ENCODE data around the gene RELT. TPM values are rescaled to one million over a fixed set of nuclear protein-coding genes. Genes with fewer than 3 reads are reported as not detected.

RELT gene
- total RNA-seq, 2 donors from 2014 or later = 6.5 to 14.2 TPM

DNA sequence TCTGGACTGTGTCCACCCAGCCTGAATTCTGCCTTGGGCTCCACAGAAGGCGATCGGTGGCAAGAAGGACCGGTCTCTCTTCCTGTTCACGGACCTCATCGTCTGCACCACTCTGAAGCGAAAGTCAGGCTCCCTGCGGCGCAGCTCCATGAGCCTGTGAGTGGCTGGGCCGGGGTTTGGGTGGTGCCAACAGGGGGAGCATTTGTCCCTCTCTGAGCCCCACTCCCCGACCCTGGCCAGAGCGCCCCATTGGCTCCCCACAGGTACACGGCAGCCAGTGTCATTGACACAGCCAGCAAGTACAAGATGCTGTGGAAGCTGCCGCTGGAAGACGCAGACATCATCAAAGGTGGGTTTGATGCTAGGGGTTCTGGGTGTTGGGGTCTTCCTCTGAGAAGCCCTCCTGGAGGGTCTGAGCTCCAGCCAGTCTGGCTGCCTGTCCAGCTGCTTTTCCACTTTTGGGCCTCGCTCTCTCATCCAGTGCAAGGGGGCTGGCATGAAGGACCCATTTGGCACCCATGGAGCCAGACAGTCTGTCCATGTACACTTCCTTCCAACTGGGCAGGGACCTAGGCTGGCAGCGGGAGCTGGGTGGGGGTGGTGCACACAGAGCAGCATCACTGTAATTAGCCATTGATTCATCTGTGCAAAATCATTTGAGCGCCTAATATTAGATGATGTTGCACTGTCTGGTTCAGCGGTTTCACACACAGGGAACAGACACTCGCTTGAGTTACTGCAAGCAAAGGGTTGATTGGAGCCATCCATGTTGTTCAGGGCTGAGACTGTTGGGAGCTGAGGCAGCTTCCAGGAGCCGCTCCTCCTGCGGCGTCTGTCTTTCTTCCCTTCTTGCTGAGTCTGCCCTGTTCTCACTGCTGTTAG is 19.0 kb upstream of the RELT start:
- no peaks in the 10 kb centered on the region for H3K27me3 ChIP-seq (replicated peaks; ENCODE audit: insufficient read depth)
- peak overlapping the region; percentile 80 to 86 for H3K27ac ChIP-seq
- H3K36me3 ChIP-seq = peaks cover 66% of the 10 kb centered on the region
- H3K4me1 ChIP-seq (ENCODE audit: control insufficient read depth in 1 of 2, low read depth in 2 of 2) = peaks cover 20 to 41% of the 10 kb centered on the region in 2 donors
- H3K4me3 ChIP-seq = no peak overlapping the region
- TF ChIP-seq, protein P1, sequence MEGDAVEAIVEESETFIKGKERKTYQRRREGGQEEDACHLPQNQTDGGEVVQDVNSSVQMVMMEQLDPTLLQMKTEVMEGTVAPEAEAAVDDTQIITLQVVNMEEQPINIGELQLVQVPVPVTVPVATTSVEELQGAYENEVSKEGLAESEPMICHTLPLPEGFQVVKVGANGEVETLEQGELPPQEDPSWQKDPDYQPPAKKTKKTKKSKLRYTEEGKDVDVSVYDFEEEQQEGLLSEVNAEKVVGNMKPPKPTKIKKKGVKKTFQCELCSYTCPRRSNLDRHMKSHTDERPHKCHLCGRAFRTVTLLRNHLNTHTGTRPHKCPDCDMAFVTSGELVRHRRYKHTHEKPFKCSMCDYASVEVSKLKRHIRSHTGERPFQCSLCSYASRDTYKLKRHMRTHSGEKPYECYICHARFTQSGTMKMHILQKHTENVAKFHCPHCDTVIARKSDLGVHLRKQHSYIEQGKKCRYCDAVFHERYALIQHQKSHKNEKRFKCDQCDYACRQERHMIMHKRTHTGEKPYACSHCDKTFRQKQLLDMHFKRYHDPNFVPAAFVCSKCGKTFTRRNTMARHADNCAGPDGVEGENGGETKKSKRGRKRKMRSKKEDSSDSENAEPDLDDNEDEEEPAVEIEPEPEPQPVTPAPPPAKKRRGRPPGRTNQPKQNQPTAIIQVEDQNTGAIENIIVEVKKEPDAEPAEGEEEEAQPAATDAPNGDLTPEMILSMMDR (IDR thresholded peaks at IDR 0.05) = no peak
- DNase-seq (ENCODE audit: low spot score) (no peak), ATAC-seq (ENCODE audit: insufficient number of reproducible peaks, low FRiP score, low read depth) (no peak)
- H3K9me3 ChIP-seq = no peaks in the 10 kb centered on the region

DNA sequence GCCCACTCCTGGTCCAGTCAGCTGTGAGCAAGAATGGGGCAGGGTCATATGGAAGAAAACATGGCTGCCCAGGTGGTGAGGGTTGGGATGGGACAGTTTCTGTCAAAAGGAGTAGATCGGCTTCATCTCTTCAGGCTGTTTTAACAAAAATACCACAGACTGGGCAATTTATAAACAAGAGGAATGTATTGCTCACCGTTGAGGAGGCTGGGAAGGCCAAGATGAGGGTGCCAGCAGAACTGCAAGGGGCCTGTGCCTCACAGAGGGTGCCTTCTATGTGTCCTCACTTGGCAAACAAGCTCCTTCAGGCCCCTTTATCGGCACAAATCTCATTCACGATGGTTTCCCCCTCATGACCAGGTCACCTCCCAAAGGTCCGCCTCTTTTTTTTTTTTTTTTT is 18.1 kb upstream of the RELT start:
- DNase-seq (ENCODE audit: low spot score) (no peak), ATAC-seq (ENCODE audit: insufficient number of reproducible peaks, low FRiP score, low read depth) (no peak)
- Histone ChIP-seq H3K4me1 (ENCODE audit: control insufficient read depth in 1 of 2, low read depth in 2 of 2) (peaks cover 20 to 41% of the 10 kb centered on the region in 2 donors), H3K9me3 (no peaks in the 10 kb centered on the region), H3K4me3 (no peak overlapping the region), H3K36me3 (peaks cover 67% of the 10 kb centered on the region), H3K27me3 (replicated peaks; ENCODE audit: insufficient read depth) (no peaks in the 10 kb centered on the region), H3K27ac (peak overlapping the region; percentile 80 to 86)
- TF ChIP-seq, protein P1 (IDR thresholded peaks at IDR 0.05) = no peak

DNA sequence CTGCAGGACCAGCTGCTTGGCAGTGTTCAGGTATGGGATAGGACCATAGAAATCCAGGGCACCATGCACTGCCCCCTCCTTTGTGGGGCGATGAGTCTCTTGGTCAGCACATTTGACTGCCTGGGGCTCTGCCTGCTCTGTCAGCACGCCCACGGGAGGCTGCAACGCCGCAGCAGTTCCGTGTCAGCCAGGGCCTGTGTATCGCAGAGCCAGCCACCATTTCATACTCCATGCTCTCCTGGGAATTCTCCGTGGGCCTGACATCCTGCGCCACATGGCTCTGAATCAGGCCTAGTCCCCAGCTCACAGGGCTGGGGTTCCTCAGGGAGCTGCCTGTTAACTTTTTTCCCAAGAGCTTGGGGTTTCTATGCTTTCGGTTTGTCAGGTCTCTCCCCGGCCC is 16.9 kb upstream of the RELT start:
- TF ChIP-seq, protein P1 (IDR thresholded peaks at IDR 0.05) = no peak
- ATAC-seq (ENCODE audit: insufficient number of reproducible peaks, low FRiP score, low read depth) = peak; percentile 56
- Histone ChIP-seq H3K4me3 (peak overlapping the region; percentile 7), H3K4me1 (ENCODE audit: control insufficient read depth in 1 of 2, low read depth in 2 of 2) (peaks cover 20 to 41% of the 10 kb centered on the region in 2 donors), H3K27me3 (replicated peaks; ENCODE audit: insufficient read depth) (no peaks in the 10 kb centered on the region), H3K9me3 (no peaks in the 10 kb centered on the region), H3K36me3 (peaks cover 69% of the 10 kb centered on the region), H3K27ac (peak overlapping the region; percentile 80 to 86)
- peak; percentile 53 for DNase-seq (ENCODE audit: low spot score)

DNA sequence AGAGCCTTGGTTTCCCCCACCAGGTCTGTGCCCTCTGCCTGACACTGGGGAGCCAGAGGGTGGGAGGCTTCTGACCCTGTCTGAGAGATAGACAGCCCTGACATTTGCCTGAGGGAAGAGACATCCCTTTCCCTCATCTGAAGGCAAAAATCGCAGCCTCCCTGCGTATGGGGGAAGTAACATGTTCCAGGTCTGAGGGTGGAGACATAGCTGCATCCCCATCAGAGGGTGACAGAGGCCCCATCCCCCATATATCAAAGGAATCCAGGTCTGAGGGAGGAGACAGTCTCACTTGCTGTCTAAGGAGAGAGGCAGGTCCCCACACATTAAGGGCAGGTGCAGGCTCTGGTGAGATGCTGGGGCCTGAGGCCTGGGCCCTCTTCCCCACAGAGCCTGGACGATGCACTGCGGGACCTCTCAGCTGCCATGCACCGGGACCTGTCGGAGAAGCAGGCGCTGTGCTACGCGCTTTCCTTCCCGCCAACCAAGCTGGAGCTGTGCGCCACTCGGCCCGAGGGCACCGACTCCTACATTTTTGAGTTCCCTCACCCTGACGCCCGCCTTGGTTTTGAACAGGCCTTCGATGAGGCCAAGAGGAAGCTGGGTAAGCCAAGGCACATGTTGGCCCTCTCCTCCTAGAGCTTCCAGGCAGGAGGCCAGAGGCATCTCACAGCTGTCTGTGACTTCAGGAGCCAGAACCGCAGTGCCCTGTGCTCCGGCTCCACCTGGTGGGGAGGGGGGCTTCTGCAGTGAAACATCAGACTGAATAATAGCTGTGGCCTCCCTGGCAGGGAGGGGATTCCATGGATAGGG is 16.1 kb upstream of the RELT start:
- Histone ChIP-seq H3K27ac (peak overlapping the region; percentile 80 to 86), H3K27me3 (replicated peaks; ENCODE audit: insufficient read depth) (no peaks in the 10 kb centered on the region), H3K4me1 (ENCODE audit: control insufficient read depth in 1 of 2, low read depth in 2 of 2) (peaks cover 20 to 41% of the 10 kb centered on the region in 2 donors), H3K36me3 (peaks cover 74% of the 10 kb centered on the region), H3K9me3 (no peaks in the 10 kb centered on the region), H3K4me3 (peak overlapping the region; percentile 7)
- no peak for DNase-seq (ENCODE audit: low spot score)
- ATAC-seq (ENCODE audit: insufficient number of reproducible peaks, low FRiP score, low read depth) = no peak
- TF ChIP-seq, protein P1 (IDR thresholded peaks at IDR 0.05) = peak; percentile 13

Data from thoracic aorta (tissue), 2 donors.